ENCODE measurements around the gene GALNT12. TPM values are rescaled to one million over a fixed set of nuclear protein-coding genes. Genes with fewer than 3 reads are reported as not detected.

Gene GALNT12
- polyA plus RNA-seq, 3 donors = 2.8 to 4.5 (median 3.3) TPM

DNA sequence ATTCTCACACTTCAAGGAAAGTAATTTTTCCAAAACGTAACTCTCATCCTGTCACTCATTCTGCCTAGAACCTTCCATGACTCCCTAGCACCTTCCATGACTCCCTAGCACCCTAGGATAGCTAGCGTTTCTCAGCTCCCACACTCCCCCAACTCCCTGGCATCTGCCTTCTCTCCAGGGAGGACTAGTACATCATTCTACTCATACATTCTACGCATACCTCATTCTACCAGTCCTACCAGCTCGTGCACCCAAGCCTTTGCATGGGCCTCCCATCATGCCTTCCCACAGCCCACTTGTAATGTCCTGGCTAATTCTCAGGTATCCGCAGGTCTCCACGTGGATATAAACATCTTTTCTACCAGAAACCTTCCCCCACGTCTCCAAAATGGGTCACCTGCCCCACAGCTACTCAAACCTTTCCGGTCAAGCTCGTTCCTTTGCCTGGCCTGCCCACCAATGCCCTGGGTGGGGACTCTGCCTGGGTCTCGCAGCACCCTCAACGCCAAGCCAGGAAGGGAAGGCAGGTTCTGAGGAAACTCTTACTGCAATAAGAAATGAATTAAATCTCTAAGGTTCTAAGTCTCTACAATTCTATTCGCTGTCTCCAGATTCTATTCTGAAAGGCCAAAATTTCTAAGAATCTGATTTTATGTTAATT, 12.0 kb upstream of the GALNT12 start:
- WGBS, 3 donors = 39 to 57% (median 53%) methylated on average over 12 of the region's 12 CpGs
- H3K27ac ChIP-seq (ENCODE audit: low read depth, low read length) = no peak overlapping the region

DNA sequence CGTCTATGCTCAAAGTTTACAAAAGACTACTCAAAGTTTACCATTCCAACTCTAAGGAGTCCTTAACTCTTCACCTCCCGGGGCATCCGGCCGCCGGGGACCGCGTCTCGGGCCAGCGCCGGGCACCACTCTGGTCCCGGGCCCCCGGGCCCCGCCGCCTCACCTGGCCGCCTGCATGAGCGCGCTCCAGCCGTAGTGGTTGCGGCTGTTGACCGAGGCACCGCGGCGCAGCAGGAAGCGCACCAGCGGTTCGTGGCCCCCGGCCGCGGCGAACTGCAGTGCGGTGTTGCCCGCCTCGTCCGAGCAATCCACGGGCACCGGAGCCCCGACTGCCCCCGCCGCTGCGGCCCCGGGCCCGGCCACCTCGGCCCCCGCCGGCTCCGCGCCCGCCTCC, 11.5 kb upstream of the GALNT12 start:
- H3K27ac ChIP-seq (ENCODE audit: low read depth, low read length) = no peak overlapping the region
- WGBS, 3 donors = 0% methylated on average over 42 to 48 of the region's 48 CpGs

DNA sequence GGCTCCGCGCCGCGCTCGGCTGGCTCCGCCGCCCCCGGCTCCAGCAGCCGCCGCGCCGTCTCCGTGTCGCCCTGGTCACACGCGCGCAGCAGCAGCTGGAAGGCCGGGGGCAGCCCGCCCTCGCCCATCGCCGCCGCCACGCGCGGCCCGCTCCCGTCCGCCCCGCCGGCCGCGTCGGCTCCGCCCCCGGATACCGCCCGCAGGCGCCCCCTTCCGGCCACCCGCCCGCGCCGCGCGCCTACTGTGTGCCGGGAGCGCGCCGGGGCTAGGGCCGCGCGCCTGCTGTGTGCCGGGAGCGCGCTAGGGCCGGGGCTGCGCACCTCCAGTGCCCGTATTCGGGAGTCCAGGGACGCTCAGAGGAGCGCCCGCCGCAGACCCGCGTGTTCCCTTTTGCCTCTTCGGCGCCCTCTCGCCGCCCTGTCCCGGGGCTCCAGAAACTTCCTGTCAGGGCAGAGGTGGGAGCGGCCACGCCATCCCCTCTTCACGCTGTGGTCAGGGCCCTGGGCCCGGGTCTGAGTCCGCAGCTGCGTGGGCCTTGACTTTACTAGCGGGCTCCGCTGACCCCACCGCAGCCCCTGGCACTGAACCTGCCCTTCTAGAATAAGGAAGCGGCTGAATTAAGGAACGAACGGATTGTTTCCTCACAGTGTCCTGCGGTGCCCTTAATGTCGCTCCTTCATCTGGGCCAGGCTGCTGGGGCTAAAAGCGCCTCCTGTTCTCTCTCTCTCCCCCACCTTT, 10.9 kb upstream of the GALNT12 start, which contains the start of gene ANKS6:
Gene ANKS6 (minus strand): TSS at position 192 of the 738 bp plus-strand sequence. CDS start 64 bp downstream, at position 128.
- H3K27ac ChIP-seq (ENCODE audit: low read depth, low read length) = no peak within 1 kb of the TSS
- WGBS, 3 donors = 2 to 8% (median 3%) methylated on average over 36 to 86 of the region's 86 CpGs

DNA sequence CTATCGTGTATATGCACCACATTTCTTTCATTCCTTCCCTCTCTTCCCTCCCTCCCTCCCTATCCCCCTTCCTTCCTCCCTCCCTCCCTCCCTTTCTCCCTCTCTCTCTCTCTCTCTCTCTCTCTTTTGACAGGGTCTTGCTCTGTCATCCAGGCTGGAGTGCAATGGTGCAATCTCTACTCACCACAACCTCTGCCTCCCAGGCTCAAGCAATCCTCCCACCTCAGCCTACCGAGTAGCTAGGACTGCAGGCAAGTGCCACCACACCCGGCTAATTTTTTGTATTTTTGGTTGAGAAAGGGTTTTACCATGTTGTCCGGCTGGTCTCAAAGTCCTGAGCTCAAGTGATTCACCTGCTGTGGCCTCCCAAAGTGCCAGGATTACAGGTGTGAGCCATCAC, 10.0 kb upstream of the GALNT12 start:
- WGBS, 3 donors = 76 to 95% (median 84%) methylated on average over 4 of the region's 4 CpGs
- no peak overlapping the region for H3K27ac ChIP-seq (ENCODE audit: low read depth, low read length)

DNA sequence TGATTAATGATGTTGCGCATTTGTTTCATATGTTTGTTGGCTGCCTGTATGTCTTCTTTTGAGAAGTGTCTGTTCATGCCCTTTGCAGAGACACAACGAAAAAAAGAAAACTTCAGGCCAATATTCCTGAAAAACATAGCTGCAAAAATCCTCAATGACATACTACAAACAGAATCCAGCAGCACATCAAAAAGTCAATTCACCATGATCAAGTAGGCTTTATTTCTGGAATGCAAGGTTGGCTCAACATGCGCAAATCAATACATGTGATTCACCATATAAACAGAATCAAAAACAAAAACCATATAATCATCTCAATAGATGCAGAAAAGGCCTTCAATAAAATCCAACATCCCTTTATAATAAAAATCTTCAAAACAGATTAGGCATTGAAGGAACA, 9.2 kb upstream of the GALNT12 start:
- 92 to 96% (median 95%) methylated on average over 3 of the region's 3 CpGs for WGBS, 3 donors

DNA sequence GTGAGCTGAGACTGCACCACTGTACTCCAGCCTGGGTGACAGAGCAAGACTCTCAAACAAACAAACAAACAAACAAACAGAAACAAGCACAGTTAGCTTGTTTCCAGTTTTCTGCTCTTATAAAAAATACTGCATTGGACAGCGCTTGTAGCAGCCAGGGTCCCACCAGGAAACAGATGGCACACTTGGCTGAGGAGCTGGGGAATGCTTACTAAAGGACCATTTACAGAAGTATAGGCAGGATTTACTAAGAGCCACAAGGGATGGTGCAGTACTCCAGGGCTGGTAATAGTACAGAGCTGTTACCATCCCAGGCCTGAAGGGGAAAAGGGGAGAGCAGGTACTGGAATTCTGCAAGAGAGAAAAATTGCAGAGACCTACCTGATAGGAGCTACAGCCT, 5.9 kb upstream of the GALNT12 start:
- H3K27ac ChIP-seq (ENCODE audit: low read depth, low read length) = no peak overlapping the region
- WGBS, 3 donors = 75 to 92% (median 80%) methylated on average over 1 of the region's 1 CpG

More for the DNA sequence above, 9.2 kb upstream of the GALNT12 start:
- H3K27ac ChIP-seq (ENCODE audit: low read depth, low read length) = no peak overlapping the region

DNA sequence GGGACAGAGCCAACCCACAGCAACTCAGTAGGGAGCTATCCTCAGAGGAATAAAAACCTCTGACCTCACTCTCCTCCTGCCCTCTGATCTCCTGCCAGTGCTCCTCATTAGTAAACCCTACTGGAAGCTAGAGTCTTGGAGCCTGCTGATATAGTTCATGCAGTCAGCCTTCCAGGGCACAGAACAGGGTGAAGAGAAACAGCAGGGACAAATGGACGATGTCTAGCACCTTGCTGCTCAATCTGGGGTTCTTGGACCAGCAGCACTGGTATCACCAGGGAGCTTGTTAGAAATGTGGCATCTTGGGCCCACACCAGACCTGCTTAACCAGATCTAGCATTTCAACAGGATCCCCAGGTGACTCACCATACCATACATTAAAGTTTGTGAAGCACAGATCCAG, 5.5 kb upstream of the GALNT12 start:
- 79 to 89% (median 80%) methylated on average over 1 of the region's 1 CpG for WGBS, 3 donors
- H3K27ac ChIP-seq (ENCODE audit: low read depth, low read length) = no peak overlapping the region

DNA sequence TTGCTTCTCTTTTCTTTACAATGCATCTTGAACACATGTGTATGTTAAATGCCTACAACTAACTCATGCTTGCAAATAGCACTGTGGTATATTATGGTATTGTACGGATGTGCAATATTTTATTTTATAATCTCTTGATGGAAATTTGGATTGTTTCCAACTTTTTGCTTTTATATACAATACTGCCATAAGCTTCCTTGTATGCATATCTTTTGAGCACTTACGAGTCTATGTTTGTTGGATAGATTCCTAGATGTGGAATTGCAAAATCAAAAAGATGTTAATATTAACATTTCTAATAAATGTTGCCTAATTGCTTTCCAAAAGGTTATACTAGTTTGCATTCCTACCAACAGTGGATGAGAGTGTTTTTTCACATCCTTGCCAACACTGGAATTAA, 3.4 kb upstream of the GALNT12 start:
- no peak overlapping the region for H3K27ac ChIP-seq (ENCODE audit: low read depth, low read length)

DNA sequence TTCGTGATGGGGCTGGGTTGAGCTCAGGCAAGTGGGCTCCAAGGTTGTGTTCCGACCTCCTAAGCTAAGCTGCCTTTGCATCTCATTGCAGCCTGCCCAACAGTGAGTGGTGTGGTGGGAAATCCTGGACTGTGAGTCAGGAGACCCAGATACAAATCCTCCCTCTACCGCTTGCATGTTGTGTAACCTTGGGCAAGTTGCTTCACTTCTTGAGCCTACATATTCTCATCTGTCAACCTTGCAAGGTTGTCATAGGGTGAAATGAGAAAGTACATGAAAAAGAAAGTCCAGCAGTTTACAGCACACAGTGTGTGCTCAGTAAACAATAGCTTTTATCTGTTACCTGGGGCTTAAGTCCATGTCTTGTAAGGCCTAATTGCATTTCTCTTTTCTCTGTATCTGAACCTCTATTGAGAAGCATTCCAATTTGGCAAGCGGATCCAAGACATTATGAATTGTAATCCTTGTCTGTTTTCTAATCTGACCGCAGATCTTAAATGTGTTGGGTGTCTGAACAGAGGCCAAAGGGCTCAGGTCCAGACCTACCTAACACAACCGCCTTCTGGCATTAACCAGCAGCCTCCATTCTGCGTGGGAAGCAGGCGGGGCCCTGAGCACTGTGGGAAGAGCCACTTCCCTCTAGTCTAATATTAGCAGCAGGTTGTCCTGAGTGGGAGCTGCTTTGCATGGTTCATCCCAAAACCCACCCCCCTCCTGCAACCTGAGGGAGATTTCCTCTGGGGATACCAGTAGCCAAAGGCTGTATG, 1.8 kb upstream of the GALNT12 start:
- no peak overlapping the region for H3K27ac ChIP-seq (ENCODE audit: low read depth, low read length)
- WGBS, 3 donors = 58 to 84% (median 70%) methylated on average over 8 of the region's 8 CpGs

More for the DNA sequence above, 3.4 kb upstream of the GALNT12 start:
- WGBS, 3 donors = 6 to 28% (median 23%) methylated on average over 2 of the region's 2 CpGs

DNA sequence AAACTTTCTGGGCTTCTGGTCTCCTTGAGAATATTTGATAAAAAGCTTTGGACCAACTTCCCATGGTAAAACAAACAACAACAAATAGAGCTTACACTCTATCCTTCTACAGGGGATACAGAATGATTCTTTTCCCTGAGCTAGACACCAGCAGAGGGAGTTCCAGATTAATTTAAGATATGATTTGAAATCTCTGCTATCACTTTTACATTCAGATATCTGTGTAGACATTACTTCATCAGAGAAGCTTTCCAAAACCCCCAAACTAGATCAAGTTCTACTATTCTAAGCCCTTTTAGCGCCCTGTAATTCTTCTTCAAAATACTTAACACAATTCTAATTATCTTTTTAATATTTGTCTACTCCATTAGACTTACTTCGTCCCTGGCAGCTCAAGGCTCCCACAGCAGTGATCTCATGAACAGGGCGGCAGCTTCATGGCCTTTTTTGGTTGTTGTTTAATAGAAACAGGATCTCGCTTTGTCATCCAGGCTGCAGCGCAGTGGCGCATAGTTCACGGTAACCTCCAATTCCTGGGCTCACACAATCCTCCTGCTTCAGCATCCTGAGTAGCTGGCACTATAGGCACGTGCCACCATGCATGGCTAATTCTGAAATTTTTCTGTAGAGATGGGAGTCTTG, 955 bp upstream of the GALNT12 start:
- 65 to 77% (median 74%) methylated on average over 8 of the region's 8 CpGs for WGBS, 3 donors
- H3K27ac ChIP-seq (ENCODE audit: low read depth, low read length) = no peak overlapping the region

DNA sequence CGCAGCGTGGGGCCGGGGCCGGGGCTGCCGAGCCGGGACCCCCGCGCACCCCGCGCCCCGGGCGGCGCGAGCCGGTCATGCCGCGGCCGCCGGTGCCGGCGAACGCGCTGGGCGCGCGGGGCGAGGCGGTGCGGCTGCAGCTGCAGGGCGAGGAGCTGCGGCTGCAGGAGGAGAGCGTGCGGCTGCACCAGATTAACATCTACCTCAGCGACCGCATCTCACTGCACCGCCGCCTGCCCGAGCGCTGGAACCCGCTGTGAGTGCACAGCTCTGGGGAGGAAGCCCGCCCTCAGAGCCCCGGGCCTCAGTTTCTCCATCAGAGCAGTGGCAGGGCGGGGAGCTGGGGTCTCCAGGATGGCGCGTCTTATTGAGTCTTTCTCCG, 335 bp downstream of the GALNT12 start:
- H3K27ac ChIP-seq (ENCODE audit: low read depth, low read length) = no peak overlapping the region

DNA sequence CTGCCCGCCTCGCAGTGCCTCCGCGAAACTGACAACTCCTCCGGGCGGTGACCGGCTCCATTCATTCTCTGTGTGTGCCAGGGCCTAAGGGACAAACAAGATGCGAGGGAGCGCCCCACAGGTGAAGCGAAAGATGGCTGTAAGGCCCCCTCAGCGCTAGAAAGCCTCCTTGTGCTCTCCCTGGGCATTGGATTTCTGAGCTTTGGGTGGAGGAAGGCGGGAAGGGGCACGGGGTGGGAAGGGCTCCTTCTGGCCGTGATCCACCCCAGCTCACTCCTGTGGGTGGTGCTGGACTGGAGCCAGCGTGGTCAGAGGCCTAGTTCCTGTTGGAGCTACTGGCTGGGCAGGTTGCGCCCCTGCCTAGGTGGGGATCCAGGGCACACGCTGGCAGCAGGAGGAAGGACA, 943 bp downstream of the GALNT12 start:
- WGBS, 3 donors = 16 to 30% (median 27%) methylated on average over 17 of the region's 17 CpGs
- no peak overlapping the region for H3K27ac ChIP-seq (ENCODE audit: low read depth, low read length)

More for the DNA sequence above, 335 bp downstream of the GALNT12 start:
- WGBS, 3 donors = 0% methylated on average over 32 to 46 of the region's 46 CpGs

DNA sequence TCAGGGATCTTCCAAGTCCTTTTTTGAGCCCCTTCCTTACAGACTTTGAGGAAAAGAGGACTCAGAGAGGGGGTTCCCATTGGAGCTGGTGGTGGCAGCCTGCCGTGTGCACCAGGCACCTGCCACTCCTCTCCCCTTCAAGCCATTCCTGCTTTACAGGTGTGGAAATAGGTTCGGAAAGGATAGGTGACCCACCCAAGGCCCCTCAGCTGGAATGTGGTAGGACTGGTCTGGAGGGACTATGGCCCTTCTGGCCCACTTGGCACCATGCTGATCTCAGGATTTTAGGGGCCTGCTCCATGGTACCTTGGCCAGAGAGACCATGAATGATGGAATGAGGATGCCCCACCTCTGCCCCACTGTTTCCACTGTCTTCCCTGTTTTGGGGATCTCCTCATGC, 1.4 kb downstream of the GALNT12 start:
- H3K27ac ChIP-seq (ENCODE audit: low read depth, low read length) = no peak overlapping the region
- WGBS, 3 donors = 47 to 88% (median 76%) methylated on average over 2 of the region's 2 CpGs

DNA sequence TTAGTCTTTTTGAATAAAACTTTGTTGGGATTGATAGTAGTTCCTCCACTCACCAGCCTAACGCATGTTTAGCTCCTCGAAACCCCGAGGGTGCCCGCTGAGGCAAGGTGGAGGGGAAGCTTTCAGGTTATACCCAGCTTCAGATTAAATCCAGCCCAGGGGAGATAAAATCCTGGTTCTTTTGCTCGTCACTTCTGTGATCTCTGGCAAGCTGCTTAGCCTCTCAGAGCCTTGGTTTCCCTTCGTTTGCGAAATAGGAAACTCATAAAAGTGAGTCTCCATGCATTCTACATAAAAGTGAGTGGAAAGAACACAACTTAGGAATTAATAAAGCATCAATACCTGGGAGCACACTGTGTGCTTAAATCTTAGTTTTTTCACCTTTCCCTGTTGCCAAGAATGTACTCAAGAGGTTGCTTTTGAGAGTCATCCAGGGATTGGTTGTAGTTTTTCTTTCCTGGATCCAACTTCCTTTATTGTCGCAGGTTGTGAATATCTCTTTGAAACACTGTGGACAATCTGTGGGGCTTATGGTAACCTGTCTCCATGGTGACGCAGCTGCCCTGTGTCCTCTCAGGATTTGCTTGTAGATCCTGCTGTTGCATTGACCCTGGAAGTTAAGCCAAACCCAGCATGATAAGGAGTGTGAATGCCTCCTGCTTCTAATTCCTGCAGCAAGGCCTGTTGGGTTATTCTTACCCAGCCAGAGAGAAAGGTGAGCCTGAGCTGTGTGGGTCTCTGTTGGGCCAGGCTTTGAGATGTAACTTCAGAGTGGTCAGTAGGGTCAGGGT, 2.0 kb downstream of the GALNT12 start:
- H3K27ac ChIP-seq (ENCODE audit: low read depth, low read length) = no peak overlapping the region
- WGBS, 3 donors = 72 to 77% (median 73%) methylated on average over 9 of the region's 9 CpGs

DNA sequence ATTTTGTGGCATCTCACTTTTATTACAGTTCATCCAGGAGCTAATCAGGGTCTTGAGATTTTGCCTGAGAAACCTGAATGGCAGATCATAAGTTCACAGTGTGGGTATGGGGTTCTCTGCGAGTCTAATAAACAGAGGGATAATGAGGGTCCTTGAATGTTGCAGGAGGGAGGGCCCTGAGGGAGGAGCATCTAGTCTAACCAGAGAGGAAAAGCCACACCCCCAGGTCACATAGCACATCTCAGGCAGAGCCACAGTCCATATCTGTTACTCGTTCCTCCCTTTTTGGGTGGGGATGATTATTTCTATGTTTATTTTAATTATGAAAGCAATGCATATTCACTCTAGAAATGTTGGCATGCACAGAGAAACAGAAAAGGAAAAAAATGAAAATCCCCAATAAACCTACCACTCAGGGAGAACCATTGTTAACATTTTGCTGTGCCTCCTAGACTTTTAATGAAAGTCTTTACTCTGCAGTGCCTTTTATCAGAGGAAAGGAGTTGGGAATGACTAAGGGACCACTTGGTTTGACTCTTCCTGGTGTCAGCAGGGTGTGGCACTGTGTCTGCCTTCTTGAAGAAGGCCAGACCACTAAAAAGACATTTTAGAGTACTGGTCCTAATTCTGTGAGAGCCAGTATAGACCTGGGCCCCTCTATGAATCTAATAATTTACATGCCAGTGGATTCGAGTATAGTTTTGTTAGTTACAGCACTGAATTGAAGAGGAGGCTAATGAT, 2.8 kb downstream of the GALNT12 start:
- WGBS, 3 donors = 65 to 74% (median 73%) methylated on average over 3 of the region's 3 CpGs
- no peak overlapping the region for H3K27ac ChIP-seq (ENCODE audit: low read depth, low read length)

DNA sequence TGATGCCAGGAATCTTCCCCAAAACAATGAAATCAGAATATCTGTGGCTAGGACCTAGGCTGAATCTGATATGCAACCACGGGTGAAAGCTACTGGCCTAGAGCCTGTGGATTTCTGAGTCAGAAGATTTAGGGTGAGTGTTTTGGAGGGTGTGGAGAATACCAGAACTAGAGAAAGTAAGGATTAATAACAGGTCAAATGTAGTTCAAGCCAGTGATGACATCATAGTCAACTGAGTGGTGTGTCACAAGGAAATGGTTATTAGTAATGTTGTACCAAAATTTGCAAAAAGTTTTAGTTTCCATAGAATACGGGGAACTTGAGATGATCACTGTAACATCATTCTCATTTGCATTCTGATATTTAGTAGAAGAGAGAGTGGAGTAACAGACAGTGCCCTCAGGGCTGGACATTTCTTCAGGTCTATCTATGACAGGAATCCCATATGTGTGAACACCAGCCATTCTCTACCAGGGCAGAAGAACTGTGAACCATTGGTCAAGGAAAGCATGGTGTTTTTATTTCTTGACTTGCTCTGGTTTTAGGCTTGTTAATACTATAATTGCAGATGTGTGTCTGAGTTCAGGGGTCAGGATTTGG, 3.7 kb downstream of the GALNT12 start:
- 57 to 88% (median 70%) methylated on average over 2 of the region's 2 CpGs for WGBS, 3 donors
- no peak overlapping the region for H3K27ac ChIP-seq (ENCODE audit: low read depth, low read length)

DNA sequence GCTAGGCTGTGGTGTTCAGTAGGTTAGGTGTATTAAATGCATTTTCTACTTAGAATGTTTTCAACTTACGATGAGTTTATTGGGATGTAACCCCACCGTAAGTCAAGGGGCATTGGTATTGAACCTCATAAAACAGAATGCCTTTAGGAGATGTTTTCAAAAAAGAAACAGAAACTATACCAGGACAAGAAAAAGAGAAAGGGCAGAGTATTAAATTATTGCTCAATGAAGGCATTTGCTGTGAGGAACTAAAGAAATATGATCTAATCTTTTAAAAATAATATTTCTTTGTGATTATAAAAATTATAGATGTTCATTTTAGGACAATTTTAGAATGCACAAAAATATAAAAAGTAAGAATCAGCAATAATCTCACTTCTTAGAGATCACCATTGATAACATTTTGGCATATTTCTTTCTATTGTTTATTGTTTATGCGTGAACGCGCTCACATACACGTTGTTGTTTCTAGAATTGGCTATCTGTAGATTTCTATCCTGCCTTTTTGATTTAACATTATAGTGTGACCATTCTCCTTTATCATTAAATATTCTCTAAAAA, 8.0 kb downstream of the GALNT12 start:
- 83 to 93% (median 87%) methylated on average over 6 of the region's 6 CpGs for WGBS, 3 donors

More for the DNA sequence above, 8.0 kb downstream of the GALNT12 start:
- H3K27ac ChIP-seq (ENCODE audit: low read depth, low read length) = no peak overlapping the region
